C1 segment of cervical spinal cord (tissue), 14 donors: Measurements from ENCODE around the gene SHH.
"Not testable (repeated sequence)": the region's sequence is repeated elsewhere in the genome, so short reads cannot be mapped to it uniquely, and the experiment has no call there.

Experiments
- DNase-seq, 14 donors: peaks; one replicate each; lab custom pipeline; 2025; lab: John Stamatoyannopoulos, UW

Gene SHH

DNA sequence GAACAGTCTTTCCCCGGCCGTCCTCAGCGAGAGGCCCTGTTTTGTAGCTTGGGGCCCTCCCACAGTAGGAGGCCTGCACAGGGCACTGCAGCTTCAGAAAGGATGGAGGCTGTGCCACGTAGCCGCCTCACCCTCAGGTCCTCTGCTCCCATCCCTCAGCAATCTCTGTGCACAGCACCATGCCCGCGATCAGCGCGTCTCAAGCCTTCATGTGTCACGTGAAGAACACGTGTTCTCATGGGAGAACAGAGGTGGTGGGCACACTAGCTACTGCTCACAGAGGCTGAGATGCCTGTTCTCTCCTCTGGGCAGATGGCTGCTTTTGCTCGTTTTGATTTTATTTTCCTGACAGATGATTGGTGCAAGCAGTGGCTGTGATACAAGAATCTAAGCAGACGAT is 8.5 kb upstream of the SHH start:
- no peak for DNase-seq

DNA sequence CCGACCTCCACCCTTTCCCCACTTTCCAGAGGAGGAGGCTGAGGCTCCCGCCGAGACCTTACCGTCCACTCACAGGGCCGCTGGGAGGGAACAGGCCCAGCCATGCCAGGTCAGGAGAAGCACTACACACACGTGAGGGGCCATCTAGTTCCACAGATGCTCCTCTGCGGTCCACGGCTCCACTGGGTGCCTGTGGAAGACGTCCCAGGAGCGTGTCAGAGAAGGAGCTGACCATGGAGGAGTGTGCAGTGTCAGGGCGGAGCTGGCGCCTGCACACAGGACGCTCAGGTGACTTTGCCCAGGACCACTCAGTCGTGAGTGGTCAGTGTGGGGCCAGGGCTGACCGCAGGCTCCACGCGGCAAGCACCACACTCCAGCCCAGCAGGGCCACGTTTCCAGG is 8.0 kb upstream of the SHH start:
- no peak for DNase-seq

DNA sequence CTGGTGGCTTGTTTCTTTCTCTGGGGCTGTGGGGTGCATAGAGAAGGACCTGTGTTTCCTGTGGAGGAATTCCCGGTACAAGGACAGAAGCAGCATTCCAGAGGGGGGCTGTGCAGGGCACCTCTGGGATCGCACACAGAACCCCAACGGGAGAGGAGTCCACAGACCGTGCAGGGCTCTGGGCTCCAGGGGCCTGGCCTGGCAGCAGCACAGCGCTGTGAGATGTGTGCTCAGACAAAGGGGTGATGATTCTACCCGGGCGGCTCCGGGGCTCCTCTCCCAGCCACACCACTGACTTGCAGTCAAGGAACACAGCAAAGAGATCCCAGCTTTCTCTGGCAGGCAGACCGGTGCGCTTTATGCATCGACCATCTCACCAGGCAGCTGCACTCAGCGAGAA is 6.9 kb upstream of the SHH start:
- no peak for DNase-seq

DNA sequence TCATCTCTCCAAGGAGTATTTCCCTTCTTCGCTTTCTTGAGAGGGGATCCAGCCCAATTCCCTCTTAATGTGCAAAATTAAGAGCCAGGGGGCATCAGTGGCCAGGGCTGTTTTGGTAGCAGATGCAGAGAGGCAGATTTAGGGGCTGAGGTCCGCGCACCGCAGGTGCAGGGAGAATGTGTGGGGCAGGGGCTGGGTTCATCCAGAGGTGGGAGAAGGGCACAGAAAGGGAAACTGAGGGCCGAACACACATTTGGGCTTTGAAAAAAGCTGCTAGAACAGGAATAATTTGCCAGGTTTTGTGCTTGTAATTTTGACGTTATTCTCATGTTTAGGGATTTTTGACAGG is 6.5 kb upstream of the SHH start:
- DNase-seq, result no peak

DNA sequence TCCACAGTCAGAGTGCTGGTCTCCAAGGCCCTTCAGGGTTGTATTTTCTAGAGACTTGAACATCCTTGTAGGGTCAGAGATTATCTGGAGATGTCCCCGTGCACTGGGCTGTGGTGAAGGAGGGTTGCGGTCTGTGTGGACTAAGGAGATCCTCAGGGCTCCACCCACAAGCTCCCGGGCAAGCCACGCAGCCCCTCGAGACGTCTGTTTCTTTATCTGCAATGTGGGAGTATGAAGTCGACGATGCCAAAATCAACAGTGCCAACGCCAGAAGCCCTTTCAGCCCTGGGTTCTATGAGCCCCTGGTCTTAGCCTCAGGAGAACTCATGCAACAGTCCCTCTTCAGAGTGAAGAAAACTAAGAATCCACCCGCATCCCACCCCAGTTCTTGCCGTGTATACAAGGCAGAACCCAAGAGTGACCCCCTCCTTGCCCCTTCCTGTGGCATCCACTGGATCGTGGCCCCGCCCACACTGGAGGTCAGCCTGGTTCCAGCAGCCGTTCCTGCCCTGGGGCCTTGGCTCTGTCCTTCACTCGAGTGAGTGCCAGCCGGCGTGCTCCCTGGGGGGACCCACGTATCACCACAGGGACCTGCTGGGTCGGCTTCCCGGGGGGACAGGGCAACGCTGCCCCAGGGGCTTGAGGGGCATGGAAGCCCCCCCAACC is 6.0 kb upstream of the SHH start:
- no peak for DNase-seq

DNA sequence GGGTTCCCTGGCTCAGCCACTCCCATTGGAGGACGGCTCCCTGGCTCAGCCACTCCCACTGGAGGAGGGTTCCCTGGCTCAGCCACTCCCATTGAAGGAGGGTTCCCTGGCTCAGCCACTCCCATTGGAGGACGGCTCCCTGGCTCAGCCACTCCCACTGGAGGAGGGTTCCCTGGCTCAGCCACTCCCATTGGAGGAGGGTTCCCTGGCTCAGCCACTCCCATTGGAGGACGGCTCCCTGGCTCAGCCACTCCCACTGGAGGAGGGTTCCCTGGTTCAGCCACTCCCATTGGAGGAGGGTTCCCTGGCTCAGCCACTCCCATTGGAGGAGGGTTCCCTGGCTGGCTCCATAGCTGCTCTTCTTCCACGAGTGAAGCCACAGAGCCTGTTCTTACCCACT is 5.3 kb upstream of the SHH start:
- DNase-seq, result not testable (repeated sequence)

DNA sequence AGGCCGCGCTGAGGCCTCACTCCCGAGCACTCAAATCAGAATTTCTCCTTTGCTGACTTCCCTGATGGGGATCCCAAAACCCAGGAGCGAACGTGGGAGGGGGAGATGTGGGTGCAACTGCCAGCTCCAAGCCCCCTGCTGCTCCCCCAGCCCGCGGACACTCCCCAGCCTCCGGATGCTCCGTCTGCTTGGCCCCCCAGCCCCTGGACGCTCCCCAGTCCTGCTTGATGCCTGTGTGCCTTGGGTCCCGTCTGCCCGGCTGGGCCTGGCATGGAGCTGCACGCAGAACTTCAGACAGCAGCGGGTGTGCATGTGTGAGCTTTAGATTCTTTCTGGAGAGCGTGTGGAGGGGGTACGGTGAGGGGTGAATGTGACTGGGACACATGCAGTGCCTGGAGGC is 4.7 kb upstream of the SHH start:
- no peak for DNase-seq

DNA sequence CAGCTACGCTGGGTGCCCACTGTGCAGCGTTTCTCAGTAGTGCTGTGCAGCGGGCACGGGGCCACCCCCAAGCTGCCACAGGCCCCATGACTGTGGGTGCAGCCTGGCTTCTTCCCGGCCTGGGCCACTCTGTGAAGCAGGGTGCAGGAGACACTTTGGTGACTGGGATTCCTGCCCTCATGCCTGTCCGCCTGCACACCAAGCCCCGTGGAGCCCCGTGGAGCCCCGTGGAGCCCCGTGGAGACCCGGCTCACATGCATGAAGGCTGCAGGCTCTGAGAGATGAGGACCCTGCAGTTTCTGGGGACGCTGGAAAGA is 3.9 kb upstream of the SHH start:
- no peak for DNase-seq

DNA sequence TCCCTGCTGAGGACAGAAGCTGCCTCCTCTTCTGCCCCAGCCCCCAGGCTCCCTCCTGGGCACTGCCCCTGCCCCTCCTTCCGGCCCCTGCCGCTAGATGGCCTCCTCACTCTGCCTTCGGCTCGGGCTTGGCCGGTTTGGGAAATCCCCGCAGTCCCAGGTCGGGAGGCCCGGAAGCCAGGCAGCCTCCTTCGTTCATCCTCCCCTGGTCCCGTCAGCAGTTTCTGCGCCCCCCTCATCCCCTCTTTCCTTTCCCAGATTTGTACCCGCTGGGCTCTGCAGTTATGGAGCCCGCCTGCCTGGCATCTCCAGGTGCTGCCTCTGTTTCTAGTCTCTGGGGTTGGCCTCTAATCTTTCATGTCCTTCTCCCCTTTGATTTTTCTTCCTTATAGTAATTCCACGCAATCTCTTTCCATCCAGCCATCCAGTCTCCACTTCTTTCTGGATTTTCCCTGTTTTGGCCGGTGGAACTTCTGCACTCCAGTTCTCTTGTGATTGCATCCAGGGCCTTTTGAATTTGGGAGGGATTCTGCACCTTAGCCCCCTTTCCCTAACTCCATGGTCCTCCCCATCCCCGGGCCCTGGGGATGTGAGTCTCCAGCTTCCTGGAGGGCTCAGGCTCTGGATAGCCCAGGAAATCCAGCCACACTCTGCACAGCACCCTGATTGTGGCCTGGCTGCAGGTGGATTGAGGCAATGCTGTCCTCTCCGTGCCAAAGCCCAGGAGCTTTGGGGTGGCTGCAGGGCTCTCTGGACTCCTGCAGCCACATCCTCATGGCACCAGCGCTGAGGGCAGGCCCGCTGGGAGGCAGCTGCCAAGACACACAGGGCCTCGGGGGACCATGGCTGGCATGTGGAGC is 3.3 kb upstream of the SHH start:
- DNase-seq, result peak in 5 of 14 donors; percentile 0 to 48 (median 7)

DNA sequence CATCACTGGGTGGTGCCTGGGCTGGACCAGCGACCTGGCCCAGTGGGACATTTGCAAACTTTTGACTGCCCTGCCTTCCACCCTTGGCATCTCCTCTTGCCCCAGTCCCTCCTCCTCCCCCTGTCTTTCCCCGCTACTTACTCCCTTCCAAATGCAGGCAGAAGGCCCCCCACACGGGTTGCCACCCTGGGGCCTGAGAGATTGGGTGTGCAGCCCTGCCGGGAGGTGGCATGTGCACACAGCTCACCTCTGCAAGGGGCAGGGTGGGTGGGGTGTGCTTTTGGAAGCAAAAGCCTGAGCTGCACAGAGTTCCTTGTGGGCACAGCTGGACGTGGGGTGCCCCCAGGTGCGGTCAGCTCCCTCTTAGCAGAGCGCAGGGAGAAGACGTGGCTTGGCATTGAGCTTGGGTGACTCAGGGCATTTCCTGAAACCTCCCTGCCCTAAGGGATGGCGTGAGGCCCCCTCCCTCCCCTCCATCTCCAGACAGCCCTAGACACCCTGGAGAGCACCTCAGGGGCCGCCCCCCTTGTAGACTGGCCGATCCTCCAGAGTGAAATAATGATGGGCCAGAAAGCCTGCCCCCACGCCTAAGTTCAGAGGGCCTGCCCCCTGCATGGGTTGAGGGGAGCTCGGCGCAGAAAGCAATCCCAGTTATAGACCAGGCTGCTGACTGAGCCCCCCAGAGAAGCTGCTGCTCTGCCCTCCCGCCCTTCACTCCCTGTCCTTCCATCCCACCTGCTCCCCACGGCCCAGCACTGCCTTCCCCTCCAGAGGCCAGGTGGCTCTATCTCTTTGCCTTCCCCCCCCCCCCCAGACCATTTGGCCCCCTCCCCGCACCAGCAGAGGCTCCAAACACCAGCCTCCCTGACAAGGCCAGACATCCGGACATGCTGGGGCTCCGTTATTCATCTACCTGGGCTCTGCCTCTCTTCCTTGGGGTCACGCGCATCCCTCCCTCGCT is 2.3 kb upstream of the SHH start:
- DNase-seq, result no peak

DNA sequence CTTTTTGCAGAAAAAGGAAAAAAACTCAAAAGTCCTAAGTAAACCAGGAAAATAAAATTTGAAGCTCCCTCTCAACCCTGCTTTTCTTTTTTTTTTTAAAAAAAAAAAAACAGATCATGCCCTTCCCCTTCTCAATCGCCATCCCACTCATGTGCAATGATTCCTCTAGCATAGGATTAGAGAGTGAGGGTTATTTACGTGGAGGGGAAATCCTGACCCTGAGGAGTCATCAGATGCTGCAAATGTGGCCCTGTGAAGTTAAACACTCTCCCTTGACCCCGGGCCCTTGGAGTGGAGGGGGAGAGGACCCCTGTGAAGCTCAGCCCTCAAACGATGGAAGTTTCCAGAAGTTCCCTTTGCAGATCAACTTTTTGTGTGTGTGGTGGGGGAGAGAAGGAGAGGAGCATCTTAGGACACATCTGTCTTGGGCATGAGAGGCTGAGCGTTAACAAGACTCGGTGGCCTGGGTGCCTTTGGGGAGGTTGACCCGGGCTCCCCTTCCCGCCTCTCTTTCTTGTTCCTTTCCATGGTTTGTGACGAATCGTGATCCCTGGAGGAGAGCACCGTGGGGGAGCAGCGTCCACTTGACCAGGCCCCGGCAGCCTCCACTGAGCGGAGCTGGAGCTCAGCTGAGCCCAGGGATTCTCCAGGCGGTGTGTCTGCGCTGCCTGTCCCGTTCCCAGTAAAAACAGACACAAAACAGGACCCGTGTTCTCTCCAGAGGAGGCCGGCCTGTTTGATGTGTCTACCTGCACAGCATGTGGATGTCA is 1.5 kb upstream of the SHH start:
- DNase-seq, result no peak

DNA sequence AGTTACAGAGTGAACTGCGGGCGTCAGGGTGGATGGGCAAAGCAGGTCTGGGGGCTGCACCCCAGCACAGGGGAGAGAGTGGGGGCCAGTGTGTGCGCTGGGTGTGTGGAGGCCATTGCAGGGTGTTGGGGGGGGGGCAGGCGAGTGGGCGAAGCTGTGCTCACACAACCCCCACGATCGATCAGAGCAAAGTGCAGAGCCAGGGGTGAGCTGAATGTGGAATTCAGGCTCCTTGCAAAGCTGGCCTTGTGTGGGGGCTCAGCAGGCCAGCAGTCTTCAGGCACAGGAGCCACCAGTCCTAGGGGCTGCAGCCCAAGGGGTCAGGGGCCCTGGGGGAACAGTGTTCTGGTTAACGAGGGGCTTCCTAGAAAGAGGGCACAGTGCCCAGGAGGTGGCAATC is 862 bp upstream of the SHH start:
- DNase-seq, result no peak

DNA sequence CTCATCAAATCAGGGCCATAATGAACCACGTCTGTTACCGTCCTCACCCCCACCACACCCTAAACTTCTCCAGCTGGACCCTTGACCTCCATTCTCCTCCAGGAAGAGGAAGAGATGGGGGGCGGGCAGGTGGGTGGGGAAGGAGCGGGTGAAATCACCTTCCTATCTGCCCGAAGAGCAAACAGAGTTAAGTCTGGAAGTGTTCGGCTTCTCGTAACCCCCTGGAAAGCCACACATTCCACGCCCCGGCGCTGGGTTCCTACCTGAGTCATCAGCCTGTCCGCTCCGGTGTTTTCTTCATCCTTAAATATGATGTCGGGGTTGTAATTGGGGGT is 736 bp downstream of the SHH start:
- no peak for DNase-seq

DNA sequence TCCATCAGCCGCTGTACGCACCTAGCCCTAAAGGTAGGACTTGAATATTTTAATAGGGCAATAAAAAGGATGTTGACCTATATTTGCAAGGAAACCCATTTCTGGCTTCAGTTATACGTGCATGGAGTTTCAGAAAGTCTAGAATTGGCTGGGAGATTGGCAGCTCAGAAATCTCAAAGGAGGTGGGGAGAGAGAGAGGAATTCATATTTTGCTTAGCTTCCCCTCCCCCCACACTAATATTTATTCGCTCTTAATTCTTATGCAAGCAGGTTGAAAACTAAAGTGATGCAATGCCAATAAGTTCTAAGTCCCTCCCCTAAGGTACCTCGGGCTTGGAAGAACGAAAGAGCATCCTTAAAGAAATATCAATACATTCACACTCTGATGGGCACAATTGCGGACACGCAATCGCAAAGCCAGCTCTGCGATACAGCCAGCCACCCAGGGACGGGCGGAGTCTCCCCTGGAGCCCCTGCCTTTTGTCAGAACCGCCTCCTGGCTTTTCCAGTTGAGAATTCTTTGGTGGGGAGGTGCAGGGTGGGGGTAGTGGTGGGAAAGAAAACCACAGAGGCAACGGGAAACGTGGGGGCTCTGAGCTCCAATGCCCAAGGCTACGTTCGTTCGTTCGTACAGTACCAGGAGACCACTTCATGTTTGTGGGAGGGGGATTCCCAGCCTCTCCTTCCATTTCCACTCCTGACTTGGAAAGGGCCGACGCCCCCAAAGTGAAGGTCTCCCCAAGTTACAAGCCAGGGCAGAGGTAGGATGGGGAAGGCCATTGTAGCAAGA is 1.3 kb downstream of the SHH start:
- no peak for DNase-seq

DNA sequence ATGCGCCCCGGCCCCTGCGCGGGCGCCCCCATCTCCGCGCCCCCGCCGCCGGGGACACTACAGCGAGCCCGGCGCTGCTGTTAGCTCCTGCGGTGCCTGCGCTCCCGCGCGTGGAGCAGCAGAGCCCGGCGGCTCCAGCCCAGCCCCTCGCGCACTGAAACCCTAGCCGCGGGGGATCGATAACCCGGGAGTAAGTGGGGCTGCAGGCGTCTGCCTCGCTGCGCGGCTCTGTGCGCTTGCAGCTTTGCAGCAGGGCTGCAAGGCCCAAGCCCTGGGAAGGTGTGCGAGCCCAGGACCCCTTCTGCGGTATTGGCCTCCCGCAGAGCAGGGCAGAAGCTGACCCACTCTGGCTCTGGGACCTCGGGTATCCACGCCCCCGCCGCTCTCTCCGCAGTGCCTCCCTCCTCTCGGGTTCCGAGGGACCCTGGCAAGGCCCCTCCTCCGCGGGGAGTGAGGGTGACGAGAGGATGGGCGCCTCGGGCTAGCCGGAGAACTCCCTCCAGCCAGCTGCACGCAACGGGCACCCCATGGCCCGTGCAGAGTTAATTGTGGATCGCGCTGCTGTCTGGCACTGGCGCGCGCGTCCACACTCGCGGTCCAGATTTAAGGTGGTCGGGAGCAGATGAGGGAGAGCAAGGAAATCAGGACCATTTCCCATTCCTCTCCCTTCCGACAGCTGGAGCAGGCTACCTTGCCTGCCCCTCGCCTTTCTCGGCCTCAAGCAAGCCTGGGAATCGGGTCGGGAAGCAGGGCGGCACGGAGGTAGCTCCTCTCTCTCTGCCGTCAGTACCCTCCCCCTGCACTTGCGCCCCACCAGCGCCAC is 2.1 kb downstream of the SHH start:
- DNase-seq, result no peak

DNA sequence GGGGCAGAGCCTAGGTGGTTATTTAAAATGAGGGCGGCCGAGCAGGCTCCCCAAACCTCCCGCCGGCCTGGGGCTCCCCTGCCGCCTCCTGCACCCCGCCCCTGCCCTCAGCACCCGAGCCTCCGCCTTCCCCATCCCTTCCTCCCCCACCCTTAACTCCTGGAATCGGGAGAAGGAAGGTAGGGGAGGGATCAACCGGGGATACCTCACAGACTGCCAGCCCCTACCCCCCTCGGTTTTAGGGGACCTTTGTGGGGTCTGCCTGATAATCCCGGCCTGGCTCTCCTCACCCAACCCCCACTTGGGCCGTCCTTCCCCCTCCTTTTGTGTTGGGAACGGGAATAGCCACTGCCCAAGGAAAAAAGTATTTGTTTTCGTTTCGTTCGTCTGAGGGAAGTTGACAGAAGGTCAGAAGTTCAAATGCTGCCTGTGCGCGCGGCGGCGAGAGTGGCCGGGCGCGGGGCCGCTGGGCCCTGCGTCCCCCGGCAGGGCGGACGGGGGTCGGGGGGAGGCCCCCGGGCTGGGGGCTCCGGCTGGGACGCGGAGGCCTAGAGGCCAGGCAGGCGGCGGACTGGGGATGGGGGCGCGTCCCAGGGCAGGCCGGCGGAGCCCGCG is 2.8 kb downstream of the SHH start:
- no peak for DNase-seq

DNA sequence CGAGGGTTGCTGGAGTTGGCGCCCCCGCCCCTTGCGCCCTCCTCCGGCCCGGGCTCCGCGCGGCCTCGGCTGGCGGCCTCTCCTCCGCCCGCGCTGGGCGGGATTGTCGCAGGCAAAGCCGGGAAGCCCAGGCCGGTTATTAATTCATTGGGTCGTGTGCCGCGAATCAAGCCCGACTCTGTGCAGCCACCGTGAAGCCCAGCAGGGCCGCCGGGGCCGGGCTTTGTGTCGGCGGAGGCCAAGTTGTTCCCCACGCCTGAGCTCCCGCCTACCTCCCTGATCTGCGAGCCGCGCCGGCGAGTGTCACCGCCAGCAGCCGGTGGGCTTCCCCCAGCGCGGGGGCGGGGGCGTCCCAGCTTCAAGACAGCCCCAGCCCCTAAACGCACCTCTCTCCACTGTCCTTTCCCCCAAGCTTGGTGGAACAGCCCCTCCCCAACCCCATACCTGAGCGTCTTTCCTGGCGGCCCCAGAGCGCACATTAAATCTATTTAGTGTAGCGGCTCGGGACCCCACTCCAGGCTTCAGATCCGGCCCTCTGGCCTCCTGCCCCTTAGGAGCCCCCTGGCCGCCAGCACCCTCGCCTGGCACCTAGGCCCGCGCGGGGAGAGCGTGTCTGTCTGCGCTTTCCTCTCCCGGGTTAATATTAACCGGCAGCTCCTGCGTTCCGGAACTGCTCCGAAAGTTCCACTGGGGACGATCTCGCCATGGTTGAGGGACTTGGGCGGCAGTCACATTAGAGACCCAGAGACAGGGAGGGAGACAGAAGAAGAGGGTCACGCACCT is 3.5 kb downstream of the SHH start:
- DNase-seq, result no peak

DNA sequence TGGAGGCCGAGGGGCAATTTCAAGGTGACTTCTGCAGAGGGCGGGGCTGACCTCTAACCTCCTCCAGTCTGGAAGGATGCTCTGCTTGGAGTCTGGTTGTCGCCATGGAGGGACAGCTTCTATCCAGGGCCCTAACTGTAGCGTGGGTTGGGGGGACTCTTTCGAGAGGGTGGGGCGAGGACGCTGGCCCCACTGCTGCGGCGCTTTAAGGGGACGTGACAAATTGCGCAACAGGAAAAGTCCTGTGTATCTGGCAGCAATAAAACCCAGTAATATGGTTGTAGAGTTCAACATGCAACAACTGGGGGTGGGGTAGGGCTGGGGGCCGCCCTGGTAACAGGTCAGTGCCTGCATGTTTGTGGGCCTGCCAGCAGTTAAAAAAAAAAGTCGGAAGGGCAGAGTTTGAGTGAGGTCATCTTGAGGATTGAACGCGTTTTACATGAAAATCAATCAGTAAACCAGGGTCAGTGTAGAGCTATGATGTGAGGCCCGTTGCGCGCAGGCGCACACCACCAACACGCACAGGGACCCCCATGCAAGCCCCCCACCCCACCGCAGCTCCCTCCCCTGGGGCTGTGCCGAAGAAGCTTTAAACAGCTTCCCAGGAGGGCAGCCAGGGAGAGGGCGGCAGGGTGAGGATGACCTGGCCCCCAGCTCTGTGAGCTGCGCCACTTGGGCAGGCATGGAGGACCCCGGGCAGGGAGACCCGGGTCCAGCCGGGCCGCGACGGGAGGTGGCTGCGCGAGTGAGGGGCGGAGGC is 4.3 kb downstream of the SHH start:
- no peak for DNase-seq
